Adipocyte (in vitro differentiated cells): ENCODE data around the gene OPCML.

Experiments used
- DNase-seq: peaks from one replicate; pipeline ENCODE4 v3.0.0-alpha.2; 2015; ENCODE audit warnings: low read depth
- H3K27me3 ChIP-seq: replicated peaks from 2 replicates; pipeline ENCODE4 v1.7.0; 2013; ENCODE audit warnings: mild to moderate bottlenecking, low read length, moderate library complexity; ENCODE audit not compliant: control insufficient read depth, insufficient read depth
- H3K36me3 ChIP-seq: 2 replicates; pipeline ENCODE4 v1.7.0; 2013; ENCODE audit warnings: low read length, mild to moderate bottlenecking, moderate library complexity; ENCODE audit not compliant: control insufficient read depth, insufficient read depth, severe bottlenecking
- H3K4me1 ChIP-seq: 2 replicates; pipeline ENCODE4 v1.7.0; 2013; ENCODE audit warnings: mild to moderate bottlenecking, low read length, moderate library complexity; ENCODE audit not compliant: control insufficient read depth, insufficient read depth
- H3K4me3 ChIP-seq: 2 replicates; pipeline ENCODE4 v1.7.0; 2013; ENCODE audit warnings: mild to moderate bottlenecking, low read length, moderate library complexity
- H3K9ac ChIP-seq: 2 replicates; pipeline ENCODE4 v1.7.0; 2013; ENCODE audit warnings: mild to moderate bottlenecking, low read length, moderate library complexity
- H3K9me3 ChIP-seq: 2 replicates; pipeline ENCODE4 v1.7.0; 2013; ENCODE audit warnings: mild to moderate bottlenecking, low read length, moderate library complexity; ENCODE audit not compliant: control insufficient read depth

The OPCML gene

DNA sequence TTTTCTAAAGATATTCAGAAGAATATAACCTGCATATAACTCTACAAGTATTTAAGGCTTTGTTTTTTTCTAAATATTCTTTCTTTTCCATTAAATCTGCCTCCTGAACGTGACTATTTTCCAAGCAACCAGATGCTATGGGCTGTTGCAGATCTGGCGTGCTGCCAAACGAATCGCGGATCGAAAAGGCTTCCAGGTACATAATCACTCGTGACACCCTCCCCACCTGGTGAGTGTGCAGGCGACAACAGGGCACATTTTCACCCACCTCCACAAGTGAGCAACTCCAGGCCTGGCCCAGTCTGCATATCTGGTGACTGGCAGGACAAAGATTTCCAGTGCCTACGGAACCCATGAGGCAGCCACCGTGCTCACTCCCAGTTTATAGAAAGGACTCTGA lies 660.1 kb downstream of the OPCML start:
- H3K27me3 ChIP-seq = peaks cover 3% of the 10 kb centered on the region
- DNase-seq = no peak
- no peak overlapping the region for H3K9ac ChIP-seq
- H3K36me3 ChIP-seq = no peaks in the 10 kb centered on the region
- no peaks in the 10 kb centered on the region for H3K4me1 ChIP-seq
- H3K9me3 ChIP-seq = no peaks in the 10 kb centered on the region
- no peak overlapping the region for H3K4me3 ChIP-seq

DNA sequence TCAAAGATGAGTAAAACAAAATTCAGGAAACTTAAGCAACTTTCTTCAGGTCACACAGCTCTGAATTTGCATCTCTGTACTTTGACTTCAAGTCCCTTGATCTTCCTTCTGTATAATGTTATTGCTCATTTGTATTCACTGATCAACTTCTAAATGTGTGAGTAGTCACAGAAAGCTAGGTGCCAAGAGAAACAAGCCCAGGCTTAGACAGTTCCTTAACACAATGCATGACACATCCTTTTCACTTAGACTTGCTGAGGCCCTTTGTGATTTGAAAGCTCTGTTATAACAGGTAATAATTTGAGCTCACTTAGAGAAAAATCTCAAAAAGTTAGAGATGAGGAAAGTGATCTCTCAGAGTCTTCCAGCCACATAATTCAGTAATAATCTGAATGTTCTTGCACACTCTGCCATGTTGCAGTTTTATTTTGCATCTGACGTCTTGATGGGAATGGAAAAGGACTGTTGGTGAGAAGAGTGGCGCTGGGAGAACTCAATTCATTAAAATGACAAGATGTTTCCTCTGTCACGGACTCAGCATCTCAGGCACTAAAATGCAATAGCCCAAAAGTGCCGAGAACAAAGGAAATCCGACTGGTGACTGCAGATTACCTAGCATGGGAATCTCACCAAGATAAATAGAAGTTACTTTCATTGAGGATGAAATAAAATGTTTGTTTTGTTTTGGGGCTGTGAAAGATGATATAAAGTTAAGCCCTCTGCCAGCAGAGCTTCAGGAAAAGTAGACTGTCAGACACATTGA lies 665.3 kb downstream of the OPCML start:
- DNase-seq = no peak

DNA sequence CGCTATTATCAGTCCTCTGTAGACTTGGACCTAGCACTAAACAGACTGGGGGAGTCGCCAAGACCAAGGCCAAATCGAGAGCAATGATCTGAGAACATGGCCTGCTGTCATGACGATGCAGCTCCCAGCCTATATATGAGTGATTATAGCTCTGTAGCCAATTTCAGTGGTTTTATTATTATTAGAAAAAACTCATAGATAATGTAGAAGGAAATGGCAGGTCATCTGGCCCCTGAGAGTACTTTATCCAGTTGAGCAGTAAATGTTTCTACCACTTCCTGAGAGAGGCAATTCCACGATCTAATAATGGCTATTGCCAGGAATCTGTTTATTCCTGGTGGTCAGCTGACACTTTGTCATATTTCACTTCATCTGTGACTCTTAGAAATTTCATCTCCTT lies 666.7 kb downstream of the OPCML start:
- H3K36me3 ChIP-seq = no peaks in the 10 kb centered on the region
- no peak overlapping the region for H3K4me3 ChIP-seq
- H3K4me1 ChIP-seq = no peaks in the 10 kb centered on the region
- no peaks in the 10 kb centered on the region for H3K27me3 ChIP-seq
- no peaks in the 10 kb centered on the region for H3K9me3 ChIP-seq
- DNase-seq = no peak
- H3K9ac ChIP-seq = no peak overlapping the region

More for the DNA sequence above, 665.3 kb downstream of the OPCML start:
- H3K36me3 ChIP-seq = no peaks in the 10 kb centered on the region
- no peaks in the 10 kb centered on the region for H3K9me3 ChIP-seq
- no peak overlapping the region for H3K4me3 ChIP-seq
- no peaks in the 10 kb centered on the region for H3K27me3 ChIP-seq
- no peaks in the 10 kb centered on the region for H3K4me1 ChIP-seq
- no peak overlapping the region for H3K9ac ChIP-seq

- Histone ChIP-seq H3K4me1 (no peaks in the 10 kb centered on the region), H3K9ac (no peak overlapping the region), H3K4me3 (no peak overlapping the region), H3K36me3 (no peaks in the 10 kb centered on the region), H3K27me3 (no peaks in the 10 kb centered on the region), H3K9me3 (no peaks in the 10 kb centered on the region)
- DNase-seq = no peak
Observed at GRCh38 chr11:132864811-132865576, 667.3 kb downstream of the OPCML start.

GRCh38 chr11:132862933-132863332 lies 669.4 kb downstream of the OPCML start:
- no peaks in the 10 kb centered on the region for H3K36me3 ChIP-seq
- DNase-seq = no peak
- no peaks in the 10 kb centered on the region for H3K9me3 ChIP-seq
- no peaks in the 10 kb centered on the region for H3K27me3 ChIP-seq
- no peaks in the 10 kb centered on the region for H3K4me1 ChIP-seq
- no peak overlapping the region for H3K4me3 ChIP-seq
- no peak overlapping the region for H3K9ac ChIP-seq

DNA sequence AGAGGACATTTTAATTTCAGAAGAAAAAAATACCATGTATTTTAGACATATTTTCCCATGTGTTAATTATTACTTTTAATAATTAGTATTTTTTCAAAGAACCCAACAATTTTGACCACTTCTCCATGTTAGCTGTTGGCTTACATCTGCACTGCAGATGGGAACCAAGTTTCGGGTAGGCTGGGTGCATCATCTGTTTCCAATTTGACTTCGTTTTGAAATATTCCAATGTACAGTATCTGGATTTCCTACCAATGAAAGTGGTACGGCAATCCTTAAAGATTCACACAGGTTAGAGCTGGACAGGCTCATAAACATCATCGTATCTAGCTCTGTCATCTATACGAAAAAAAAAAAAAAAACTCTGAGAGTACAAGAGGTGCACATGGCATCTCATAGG lies 670.2 kb downstream of the OPCML start:
- no peak overlapping the region for H3K4me3 ChIP-seq
- H3K36me3 ChIP-seq = no peaks in the 10 kb centered on the region
- peak; percentile 10 for DNase-seq
- no peaks in the 10 kb centered on the region for H3K27me3 ChIP-seq
- no peaks in the 10 kb centered on the region for H3K4me1 ChIP-seq
- H3K9ac ChIP-seq = no peak overlapping the region
- H3K9me3 ChIP-seq = no peaks in the 10 kb centered on the region

- Histone ChIP-seq H3K9ac (no peak overlapping the region), H3K36me3 (no peaks in the 10 kb centered on the region), H3K27me3 (no peaks in the 10 kb centered on the region), H3K4me3 (no peak overlapping the region), H3K9me3 (peaks cover 4% of the 10 kb centered on the region), H3K4me1 (no peaks in the 10 kb centered on the region)
- no peak for DNase-seq
Observed at GRCh38 chr11:132859306-132859705, 673.0 kb downstream of the OPCML start.

DNA sequence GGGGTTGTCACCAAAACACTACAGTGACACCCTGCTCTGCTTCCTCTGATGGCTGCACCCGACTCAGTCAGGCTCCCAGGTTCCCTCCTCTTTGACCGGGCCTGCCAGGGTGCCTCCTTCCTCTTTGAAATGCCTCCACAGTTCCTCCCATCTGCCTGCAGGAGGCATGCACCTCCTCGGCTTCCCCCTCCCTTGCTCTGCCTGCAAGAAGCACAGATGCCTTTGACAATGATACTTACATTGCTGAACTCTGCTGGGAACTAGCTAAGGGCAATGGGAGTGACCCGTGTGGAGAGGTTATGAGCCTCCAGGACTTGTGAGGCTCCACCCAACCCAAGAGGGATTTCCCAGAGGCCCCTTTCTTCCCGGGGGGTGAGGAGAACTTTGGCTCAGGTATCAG lies 674.1 kb downstream of the OPCML start:
- Histone ChIP-seq H3K9ac (no peak overlapping the region), H3K27me3 (no peaks in the 10 kb centered on the region), H3K4me3 (no peak overlapping the region), H3K9me3 (peaks cover 4% of the 10 kb centered on the region), H3K36me3 (no peaks in the 10 kb centered on the region), H3K4me1 (no peaks in the 10 kb centered on the region)
- peak; percentile 57 for DNase-seq

DNA sequence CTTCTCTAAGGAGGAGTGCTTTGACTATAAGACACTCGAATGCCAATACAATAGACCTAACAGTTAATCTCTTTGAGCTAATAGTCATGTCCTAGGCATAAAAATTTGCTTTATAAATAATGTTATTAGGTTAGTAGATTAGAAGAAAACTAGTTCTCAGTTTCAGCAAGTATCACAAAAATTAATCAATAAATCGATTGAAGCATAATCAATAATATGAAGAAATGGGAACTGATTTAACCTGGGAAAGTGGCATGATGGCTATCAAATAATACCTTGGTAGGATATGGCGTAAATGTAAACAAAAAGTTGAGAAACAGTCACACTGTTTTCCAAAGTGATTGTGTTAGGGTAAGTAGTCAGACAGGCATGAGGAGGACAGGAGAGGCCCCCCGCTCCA lies 676.3 kb downstream of the OPCML start:
- H3K9me3 ChIP-seq = peaks cover 4% of the 10 kb centered on the region
- no peak overlapping the region for H3K4me3 ChIP-seq
- no peaks in the 10 kb centered on the region for H3K36me3 ChIP-seq
- no peak for DNase-seq
- H3K4me1 ChIP-seq = no peaks in the 10 kb centered on the region
- H3K27me3 ChIP-seq = no peaks in the 10 kb centered on the region
- no peak overlapping the region for H3K9ac ChIP-seq

DNA sequence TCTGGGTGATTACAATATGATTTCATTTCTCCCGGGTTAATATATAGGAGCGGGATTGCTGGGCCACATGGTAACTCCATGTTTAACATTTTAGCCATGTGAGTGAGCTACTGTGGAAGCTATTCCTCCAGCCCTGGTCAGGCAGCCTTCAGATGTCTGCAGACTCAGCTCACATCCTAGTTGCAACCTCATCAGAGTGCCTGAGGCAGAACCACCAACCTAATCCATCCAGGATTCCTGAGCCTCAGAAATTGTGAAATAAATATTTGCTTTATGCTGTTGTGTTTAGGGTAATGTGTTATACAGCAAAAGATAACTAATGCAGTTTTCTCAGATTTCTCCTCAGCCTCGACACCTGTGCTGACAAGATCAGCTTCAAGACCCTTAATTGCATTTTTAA lies 676.8 kb downstream of the OPCML start:
- Histone ChIP-seq H3K9me3 (peaks cover 4% of the 10 kb centered on the region), H3K4me1 (no peaks in the 10 kb centered on the region), H3K36me3 (no peaks in the 10 kb centered on the region), H3K27me3 (no peaks in the 10 kb centered on the region), H3K9ac (no peak overlapping the region), H3K4me3 (no peak overlapping the region)
- peak; percentile 77 for DNase-seq

DNA sequence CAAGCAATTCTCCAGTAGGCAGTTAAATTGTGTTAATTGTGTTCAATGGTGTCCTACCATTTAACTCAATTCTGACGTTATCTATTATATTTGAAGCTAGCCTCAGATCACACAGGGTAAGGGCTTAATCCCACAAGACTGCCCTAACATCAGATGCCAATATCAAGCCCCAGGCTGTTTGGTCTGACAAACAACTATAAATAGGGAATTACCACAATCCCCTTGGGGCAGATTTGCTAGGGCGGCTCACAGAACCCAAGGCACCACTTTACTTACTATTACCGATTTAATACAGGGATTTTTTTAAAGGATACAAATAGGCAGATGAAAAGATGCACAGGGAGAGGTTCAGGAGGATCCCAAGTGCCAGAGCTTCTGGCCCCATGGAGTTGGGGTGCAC lies 678.4 kb downstream of the OPCML start:
- Histone ChIP-seq H3K27me3 (no peaks in the 10 kb centered on the region), H3K4me3 (no peak overlapping the region), H3K36me3 (no peaks in the 10 kb centered on the region), H3K9me3 (peaks cover 4% of the 10 kb centered on the region), H3K4me1 (no peaks in the 10 kb centered on the region), H3K9ac (no peak overlapping the region)
- no peak for DNase-seq
